H1 (cell line): ENCODE results near the gene TLE4.

Source experiments
- CEBPB ChIP-seq: IDR thresholded peaks from 2 replicates; pipeline ENCODE4 v1.6.1; 2012; ENCODE audit warnings: low read depth, low read length
- CREB1 ChIP-seq: IDR thresholded peaks from 2 replicates; pipeline ENCODE4 v1.6.1; 2012; ENCODE audit warnings: inconsistent platforms
- EP300 ChIP-seq, 2 experiments: IDR thresholded peaks; 1 replicate in 1 of 2; 2 replicates in 1 of 2; pipeline ENCODE4 v1.6.1; 2011 to 2012; ENCODE audit warnings: low read depth in 2 of 2, low read length in 2 of 2, mild to moderate bottlenecking in 2 of 2, borderline replicate concordance in 1 of 2, inconsistent platforms in 1 of 2, moderate library complexity in 1 of 2
- EZH2 ChIP-seq: fragments of 200-600 bp; sonication (generic); IDR thresholded peaks from 2 replicates; pipeline ENCODE4 v1.7.1; 2012; ENCODE audit warnings: low read depth, mild to moderate bottlenecking, moderate library complexity, low read length, inconsistent platforms; ENCODE audit not compliant: severe bottlenecking
- POLR2A ChIP-seq, 2 experiments: IDR thresholded peaks; 1 replicate in 1 of 2; 2 replicates in 1 of 2; pipeline ENCODE4 v1.6.1; 2011; ENCODE audit warnings: low read depth in 2 of 2, low read length in 2 of 2, mild to moderate bottlenecking in 2 of 2; ENCODE audit errors: control extremely low read depth in 1 of 2
- POLR2AphosphoS5 ChIP-seq: IDR thresholded peaks from 2 replicates; pipeline ENCODE4 v1.6.1; 2011; ENCODE audit warnings: low read depth, low read length
- SAP30 ChIP-seq: fragments of 300-600 bp; sonication (generic); IDR thresholded peaks from 2 replicates; pipeline ENCODE4 v1.7.1; 2012; ENCODE audit warnings: low read length, moderate library complexity, mild to moderate bottlenecking, inconsistent platforms; ENCODE audit not compliant: insufficient read depth, insufficient replicate concordance
- SIN3A ChIP-seq, 2 experiments: IDR thresholded peaks in 1 of 2; conservative IDR thresholded peaks in 1 of 2; 2 replicates each; pipeline ENCODE4 v1.6.1; 2011 to 2012; ENCODE audit warnings: low read length in 2 of 2, improper control_type of control experiment in 1 of 2, low read depth in 1 of 2, mild to moderate bottlenecking in 1 of 2
- SP1 ChIP-seq: IDR thresholded peaks from 2 replicates; pipeline ENCODE4 v1.6.1; 2011; ENCODE audit warnings: low read depth, low read length
- SRF ChIP-seq: IDR thresholded peaks from 2 replicates; pipeline ENCODE4 v1.6.1; 2011; ENCODE audit warnings: mild to moderate bottlenecking, low read depth, low read length, moderate library complexity
- TAF1 ChIP-seq: IDR thresholded peaks from 2 replicates; pipeline ENCODE4 v1.6.1; 2011; ENCODE audit warnings: mild to moderate bottlenecking, low read depth, low read length
- TCF12 ChIP-seq: IDR thresholded peaks from 2 replicates; pipeline ENCODE4 v1.6.1; 2011; ENCODE audit warnings: low read depth, mild to moderate bottlenecking, low read length
- TF ChIP-seq, protein P1 (sequence below): IDR thresholded peaks from 2 replicates; pipeline ENCODE4 v1.6.1; 2011; ENCODE audit warnings: low read length, improper control_type of control experiment
- TF ChIP-seq, protein P2 (sequence below), 3 experiments: IDR thresholded peaks; 1 replicate in 2 of 3; 2 replicates in 1 of 3; pipeline versions ENCODE4 v1.5.1 to v1.6.1; 2011; ENCODE audit warnings: low read length in 3 of 3, mild to moderate bottlenecking in 3 of 3, inconsistent platforms in 2 of 3, low read depth in 1 of 3, moderate library complexity in 1 of 3; ENCODE audit not compliant: insufficient read depth in 1 of 3; ENCODE audit errors: control extremely low read depth in 1 of 3

DNA sequence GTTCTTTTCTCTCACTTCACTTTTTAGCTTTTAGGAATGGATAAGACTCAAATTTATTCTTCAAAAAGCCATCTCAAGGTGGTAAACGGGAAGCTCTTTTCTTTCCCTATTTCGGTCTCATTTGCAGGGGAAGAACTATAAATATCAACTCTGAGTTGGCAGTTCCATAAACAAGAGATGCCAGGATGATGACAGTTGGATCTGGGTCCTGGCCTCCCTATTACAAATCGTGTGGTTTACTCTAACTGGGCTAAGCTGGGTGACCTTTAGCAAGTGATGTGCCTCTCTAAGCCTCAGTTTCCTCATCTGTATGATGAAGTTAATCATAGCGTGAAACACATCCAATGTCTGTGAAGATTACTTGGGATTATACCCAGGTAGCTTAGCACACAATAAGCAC, 44.2 kb downstream of the TLE4 start:
- TF ChIP-seq, protein P1, sequence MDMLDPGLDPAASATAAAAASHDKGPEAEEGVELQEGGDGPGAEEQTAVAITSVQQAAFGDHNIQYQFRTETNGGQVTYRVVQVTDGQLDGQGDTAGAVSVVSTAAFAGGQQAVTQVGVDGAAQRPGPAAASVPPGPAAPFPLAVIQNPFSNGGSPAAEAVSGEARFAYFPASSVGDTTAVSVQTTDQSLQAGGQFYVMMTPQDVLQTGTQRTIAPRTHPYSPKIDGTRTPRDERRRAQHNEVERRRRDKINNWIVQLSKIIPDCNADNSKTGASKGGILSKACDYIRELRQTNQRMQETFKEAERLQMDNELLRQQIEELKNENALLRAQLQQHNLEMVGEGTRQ = no peak
- TF ChIP-seq, protein P2, sequence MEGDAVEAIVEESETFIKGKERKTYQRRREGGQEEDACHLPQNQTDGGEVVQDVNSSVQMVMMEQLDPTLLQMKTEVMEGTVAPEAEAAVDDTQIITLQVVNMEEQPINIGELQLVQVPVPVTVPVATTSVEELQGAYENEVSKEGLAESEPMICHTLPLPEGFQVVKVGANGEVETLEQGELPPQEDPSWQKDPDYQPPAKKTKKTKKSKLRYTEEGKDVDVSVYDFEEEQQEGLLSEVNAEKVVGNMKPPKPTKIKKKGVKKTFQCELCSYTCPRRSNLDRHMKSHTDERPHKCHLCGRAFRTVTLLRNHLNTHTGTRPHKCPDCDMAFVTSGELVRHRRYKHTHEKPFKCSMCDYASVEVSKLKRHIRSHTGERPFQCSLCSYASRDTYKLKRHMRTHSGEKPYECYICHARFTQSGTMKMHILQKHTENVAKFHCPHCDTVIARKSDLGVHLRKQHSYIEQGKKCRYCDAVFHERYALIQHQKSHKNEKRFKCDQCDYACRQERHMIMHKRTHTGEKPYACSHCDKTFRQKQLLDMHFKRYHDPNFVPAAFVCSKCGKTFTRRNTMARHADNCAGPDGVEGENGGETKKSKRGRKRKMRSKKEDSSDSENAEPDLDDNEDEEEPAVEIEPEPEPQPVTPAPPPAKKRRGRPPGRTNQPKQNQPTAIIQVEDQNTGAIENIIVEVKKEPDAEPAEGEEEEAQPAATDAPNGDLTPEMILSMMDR (IDR thresholded peaks at IDR 0.05; ENCODE audit: control extremely low read depth in 1 of 3, insufficient read depth in 1 of 3, low read depth in 1 of 3, low read length in 3 of 3) = no peak
- no peak for TF ChIP-seq POLR2AphosphoS5
- TF ChIP-seq SIN3A (conservative IDR thresholded peaks at IDR 0.05 in 1 of 2, IDR thresholded peaks at IDR 0.05 in 1 of 2; ENCODE audit: low read depth in 1 of 2, low read length in 2 of 2) = no peak
- TF ChIP-seq TAF1 = no peak
- TF ChIP-seq CREB1 = no peak
- no peak for TF ChIP-seq EP300 (IDR thresholded peaks at IDR 0.05; ENCODE audit: borderline replicate concordance in 1 of 2, low read depth in 2 of 2, low read length in 2 of 2)
- TF ChIP-seq EZH2 = no peak
- no peak for TF ChIP-seq CEBPB
- no peak for TF ChIP-seq POLR2A (IDR thresholded peaks at IDR 0.05; ENCODE audit: control extremely low read depth in 1 of 2, low read depth in 2 of 2, low read length in 2 of 2)
- TF ChIP-seq SAP30 = no peak
- no peak for TF ChIP-seq TCF12
- no peak for TF ChIP-seq SRF
- TF ChIP-seq SP1 = no peak
